K562 (cell line): Measurements from ENCODE around the gene PSMA7. TPM values are rescaled to one million over a fixed set of nuclear protein-coding genes. Genes with fewer than 3 reads are reported as not detected.

ENCODE experiments used
- ATF1 ChIP-seq, 2 experiments: fragments of 450-650 bp in 1 of 2; IDR thresholded peaks; 2 replicates each; pipeline ENCODE4 v1.6.1; 2016; ENCODE audit warnings: missing compliant biosample characterization in 1 of 2, missing genetic modification characterization in 1 of 2
- HDAC1 ChIP-seq, 2 experiments: fragments of 450-650 bp; IDR thresholded peaks; 2 replicates each; pipeline ENCODE4 v1.6.1; 2016 to 2017; ENCODE audit warnings: inconsistent platforms in 1 of 2, mild to moderate bottlenecking in 1 of 2, moderate library complexity in 1 of 2
- HDAC8 ChIP-seq: fragments of 450-650 bp; IDR thresholded peaks from 2 replicates; pipeline ENCODE4 v1.6.1; 2016; ENCODE audit warnings: mild to moderate bottlenecking, missing genetic modification characterization, moderate library complexity, missing compliant biosample characterization
- KDM2B ChIP-seq: fragments of 250-450 bp; sonication (Bioruptor Pico); IDR thresholded peaks from 2 replicates; pipeline ENCODE4 v1.8.0; 2021; ENCODE audit warnings: mild to moderate bottlenecking, moderate library complexity
- MAZ ChIP-seq, 2 experiments: fragments of 450-650 bp in 1 of 2; sonication (generic) in 1 of 2; formaldehyde crosslinking; IDR thresholded peaks in 1 of 2; conservative IDR thresholded peaks in 1 of 2; 2 replicates each; pipeline versions ENCODE4 v1.4.0 to v1.5.0; 2020; ENCODE audit warnings: mild to moderate bottlenecking in 1 of 2, missing genetic modification reagents in 1 of 2
- PPARD ChIP-seq: fragments of 250-450 bp; sonication (Bioruptor Pico); IDR thresholded peaks from 2 replicates; pipeline ENCODE4 v1.8.0; 2022; ENCODE audit warnings: inconsistent platforms, mild to moderate bottlenecking, moderate library complexity
- PYGO2 ChIP-seq: fragments of 450-650 bp; IDR thresholded peaks from 2 replicates; pipeline ENCODE4 v1.6.1; 2016; ENCODE audit warnings: mild to moderate bottlenecking, missing genetic modification characterization, moderate library complexity, missing compliant biosample characterization
- RAD51 ChIP-seq: fragments of 450-650 bp; IDR thresholded peaks from 2 replicates; pipeline ENCODE4 v1.7.1; 2016; ENCODE audit warnings: low read depth, mild to moderate bottlenecking, borderline replicate concordance
- RBM25 ChIP-seq: fragments of 200-400 bp; formaldehyde crosslinking; IDR thresholded peaks from 2 replicates; pipeline ENCODE4 v1.6.1; 2018; ENCODE audit warnings: low read length, low read depth, moderate library complexity; ENCODE audit not compliant: severe bottlenecking
- RFX5 ChIP-seq: IDR thresholded peaks from 2 replicates; pipeline ENCODE4 v1.6.1; 2011; ENCODE audit warnings: low read depth, mild to moderate bottlenecking, improper control_type of control experiment, low read length
- SMAD4 ChIP-seq: fragments of 250-450 bp; sonication (Bioruptor Pico); conservative IDR thresholded peaks from 2 replicates; pipeline ENCODE4 v1.8.0; 2021; ENCODE audit warnings: inconsistent platforms, mild to moderate bottlenecking, moderate library complexity
- SRSF7 ChIP-seq: fragments of 200-400 bp; formaldehyde crosslinking; optimal IDR thresholded peaks from 2 replicates; pipeline ENCODE3; 2017; ENCODE audit warnings: mild to moderate bottlenecking, low read depth, low read length
- ZNF184 ChIP-seq: sonication (generic); formaldehyde crosslinking; IDR thresholded peaks from 2 replicates; pipeline ENCODE4 v1.5.0; 2020; ENCODE audit warnings: missing genetic modification reagents
- ZNF561 ChIP-seq: fragments of 450-650 bp; formaldehyde crosslinking; conservative IDR thresholded peaks from 2 replicates; pipeline ENCODE4 v1.4.0; 2020; ENCODE audit warnings: mild to moderate bottlenecking, moderate library complexity
- ZNF830 ChIP-seq: fragments of 250-450 bp; sonication (Bioruptor Pico); IDR thresholded peaks from 2 replicates; pipeline ENCODE4 v1.5.0; 2021; ENCODE audit warnings: mild to moderate bottlenecking
- polyA plus RNA-seq, 8 experiments: library from polyadenylated mRNA; depleted of rRNA in 4 of 8; stranded (reverse) in 5 of 8; unstranded in 3 of 8; fragments of >200 nt; fragmentation: Nextera tagmentation in 2 of 8; fragmentation: Illumina TruSeq in 1 of 8; extraction: Ambion mirVana in 2 of 8; extraction: Trizol in 1 of 8; gene quantifications; 2 replicates each; pipeline versions ENCODE4 v1.2.1 to v1.2.3, GENCODE V29; 2011 to 2014; ENCODE audit warnings: inconsistent platforms in 1 of 8, missing spikeins in 1 of 8
- total RNA-seq, 7 experiments: library from RNA; depleted of rRNA in 6 of 7; stranded (reverse); fragments of >200 nt in 6 of 7; fragmentation: Illumina TruSeq in 2 of 7; extraction: Trizol in 2 of 7; gene quantifications; 2 replicates each; pipeline versions ENCODE4 v1.2.1 to v1.2.3, GENCODE V29; 2011 to 2021; ENCODE audit warnings: low replicate concordance in 1 of 7
- TF ChIP-seq, protein P1 (sequence below): sonication (generic); formaldehyde crosslinking; IDR thresholded peaks from 2 replicates; pipeline ENCODE4 v1.8.0; 2022; ENCODE audit warnings: missing genetic modification reagents, mild to moderate bottlenecking, moderate library complexity, borderline replicate concordance
- TF ChIP-seq, protein P2 (sequence below), 2 experiments: fragments of 450-650 bp in 1 of 2; sonication (generic) in 1 of 2; formaldehyde crosslinking in 1 of 2; IDR thresholded peaks in 1 of 2; conservative IDR thresholded peaks in 1 of 2; 2 replicates each; pipeline versions ENCODE4 v1.6.1 to v1.8.1; 2016 to 2023; ENCODE audit warnings: mild to moderate bottlenecking in 2 of 2, moderate library complexity in 2 of 2, inconsistent platforms in 1 of 2, missing genetic modification reagents in 1 of 2
- TF ChIP-seq, protein P3 (sequence below): IDR thresholded peaks from 2 replicates; pipeline ENCODE4 v1.6.1; 2011; ENCODE audit warnings: borderline replicate concordance, low read depth, mild to moderate bottlenecking, moderate library complexity, low read length; ENCODE audit not compliant: insufficient read depth, poor library complexity, severe bottlenecking
- TF ChIP-seq, protein P4 (sequence below): IDR thresholded peaks from 2 replicates; pipeline ENCODE4 v1.6.1; 2012; ENCODE audit warnings: low read depth, low read length, improper control_type of control experiment, borderline replicate concordance

The PSMA7 gene
- total and polyA plus RNA-seq, 9 of the 15 experiments (the other 6 are each of a cell fraction or from before 2014, with no cell fraction given) = 257 to 510 (median 393) TPM

DNA sequence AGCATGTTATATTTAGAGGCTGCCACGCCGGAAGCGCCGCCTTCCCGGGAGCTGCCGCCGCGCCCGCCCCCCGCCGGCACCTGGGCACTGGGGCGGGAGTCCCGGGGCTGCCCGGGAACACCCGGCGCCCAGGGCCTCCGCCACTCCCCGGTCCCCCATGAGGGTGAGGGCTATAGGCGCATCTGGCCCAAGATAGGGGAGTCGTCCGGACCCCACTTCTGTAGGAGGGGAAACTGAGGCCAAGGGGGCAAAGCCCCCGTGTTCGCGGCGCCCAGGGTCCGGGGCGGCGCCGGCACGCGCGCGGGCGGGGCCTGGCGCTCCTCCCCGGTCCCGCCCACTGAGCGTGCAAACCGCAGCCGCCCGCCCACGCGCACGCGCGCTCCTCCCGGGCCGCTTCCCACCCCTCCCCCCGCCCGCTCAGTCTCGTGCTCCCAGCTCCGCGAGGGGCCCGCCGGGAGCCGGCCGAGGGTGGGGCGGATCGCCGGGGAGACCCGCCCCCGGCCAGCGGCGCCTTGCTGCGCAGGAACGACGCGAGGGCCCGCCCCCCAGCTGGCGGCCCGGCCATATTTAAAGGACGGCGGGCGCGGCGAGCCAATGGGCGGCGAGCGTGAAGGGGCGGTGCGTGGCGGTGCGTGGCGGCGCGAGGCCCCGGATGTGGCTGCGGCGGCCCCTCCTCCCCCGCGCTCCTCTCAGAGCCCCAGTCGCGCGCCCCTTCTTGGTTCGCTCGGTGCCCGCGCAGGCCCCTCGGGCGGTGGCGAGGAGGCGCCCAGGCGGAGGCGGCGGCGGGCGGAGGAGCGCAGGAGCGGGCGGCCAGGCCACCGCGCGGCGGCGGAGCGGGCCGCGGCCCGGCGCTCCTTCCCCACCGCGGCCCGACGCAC is 21.2 kb downstream of the PSMA7 start, which contains the start of gene LSM14B (continued):
- TF ChIP-seq SRSF7 = no peak
- TF ChIP-seq RFX5 = no peak
- TF ChIP-seq KDM2B = no peak
- TF ChIP-seq SMAD4 = peak; percentile 87
- TF ChIP-seq, protein P1, sequence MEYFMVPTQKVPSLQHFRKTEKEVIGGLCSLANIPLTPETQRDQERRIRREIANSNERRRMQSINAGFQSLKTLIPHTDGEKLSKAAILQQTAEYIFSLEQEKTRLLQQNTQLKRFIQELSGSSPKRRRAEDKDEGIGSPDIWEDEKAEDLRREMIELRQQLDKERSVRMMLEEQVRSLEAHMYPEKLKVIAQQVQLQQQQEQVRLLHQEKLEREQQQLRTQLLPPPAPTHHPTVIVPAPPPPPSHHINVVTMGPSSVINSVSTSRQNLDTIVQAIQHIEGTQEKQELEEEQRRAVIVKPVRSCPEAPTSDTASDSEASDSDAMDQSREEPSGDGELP (CRISPR knock-in tag) = peak; percentile 96
- TF ChIP-seq ZNF561 = no peak
- TF ChIP-seq, protein P2, sequence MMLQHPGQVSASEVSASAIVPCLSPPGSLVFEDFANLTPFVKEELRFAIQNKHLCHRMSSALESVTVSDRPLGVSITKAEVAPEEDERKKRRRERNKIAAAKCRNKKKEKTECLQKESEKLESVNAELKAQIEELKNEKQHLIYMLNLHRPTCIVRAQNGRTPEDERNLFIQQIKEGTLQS (IDR thresholded peaks at IDR 0.05) = no peak
- TF ChIP-seq, protein P2 (CRISPR knock-in tag; conservative IDR thresholded peaks at IDR 0.05) = no peak
- TF ChIP-seq, protein P3, sequence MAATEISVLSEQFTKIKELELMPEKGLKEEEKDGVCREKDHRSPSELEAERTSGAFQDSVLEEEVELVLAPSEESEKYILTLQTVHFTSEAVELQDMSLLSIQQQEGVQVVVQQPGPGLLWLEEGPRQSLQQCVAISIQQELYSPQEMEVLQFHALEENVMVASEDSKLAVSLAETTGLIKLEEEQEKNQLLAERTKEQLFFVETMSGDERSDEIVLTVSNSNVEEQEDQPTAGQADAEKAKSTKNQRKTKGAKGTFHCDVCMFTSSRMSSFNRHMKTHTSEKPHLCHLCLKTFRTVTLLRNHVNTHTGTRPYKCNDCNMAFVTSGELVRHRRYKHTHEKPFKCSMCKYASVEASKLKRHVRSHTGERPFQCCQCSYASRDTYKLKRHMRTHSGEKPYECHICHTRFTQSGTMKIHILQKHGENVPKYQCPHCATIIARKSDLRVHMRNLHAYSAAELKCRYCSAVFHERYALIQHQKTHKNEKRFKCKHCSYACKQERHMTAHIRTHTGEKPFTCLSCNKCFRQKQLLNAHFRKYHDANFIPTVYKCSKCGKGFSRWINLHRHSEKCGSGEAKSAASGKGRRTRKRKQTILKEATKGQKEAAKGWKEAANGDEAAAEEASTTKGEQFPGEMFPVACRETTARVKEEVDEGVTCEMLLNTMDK = no peak
- TF ChIP-seq ATF1 (CRISPR knock-in tag; IDR thresholded peaks at IDR 0.05) = no peak
- TF ChIP-seq ATF1 (tag; IDR thresholded peaks at IDR 0.05) = peak; percentile 56; the same call in 1 of the 2 replicates
- no peak for TF ChIP-seq HDAC8
- TF ChIP-seq, protein P4, sequence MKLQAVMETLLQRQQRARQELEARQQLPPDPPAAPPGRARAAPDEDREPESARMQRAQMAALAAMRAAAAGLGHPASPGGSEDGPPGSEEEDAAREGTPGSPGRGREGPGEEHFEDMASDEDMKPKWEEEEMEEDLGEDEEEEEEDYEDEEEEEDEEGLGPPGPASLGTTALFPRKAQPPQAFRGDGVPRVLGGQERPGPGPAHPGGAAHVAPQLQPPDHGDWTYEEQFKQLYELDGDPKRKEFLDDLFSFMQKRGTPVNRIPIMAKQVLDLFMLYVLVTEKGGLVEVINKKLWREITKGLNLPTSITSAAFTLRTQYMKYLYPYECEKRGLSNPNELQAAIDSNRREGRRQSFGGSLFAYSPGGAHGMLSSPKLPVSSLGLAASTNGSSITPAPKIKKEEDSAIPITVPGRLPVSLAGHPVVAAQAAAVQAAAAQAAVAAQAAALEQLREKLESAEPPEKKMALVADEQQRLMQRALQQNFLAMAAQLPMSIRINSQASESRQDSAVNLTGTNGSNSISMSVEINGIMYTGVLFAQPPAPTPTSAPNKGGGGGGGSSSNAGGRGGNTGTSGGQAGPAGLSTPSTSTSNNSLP = no peak
- TF ChIP-seq PPARD (CRISPR knock-in tag) = no peak
- TF ChIP-seq RAD51 = no peak
- no peak for TF ChIP-seq PYGO2 (tag)
- peak; percentile 95 for TF ChIP-seq RBM25
- TF ChIP-seq HDAC1 (IDR thresholded peaks at IDR 0.05) = no peak
- peak; percentile 61 to 97 for TF ChIP-seq MAZ (CRISPR knock-in tag; conservative IDR thresholded peaks at IDR 0.05 in 1 of 2, IDR thresholded peaks at IDR 0.05 in 1 of 2)
- no peak for TF ChIP-seq ZNF184 (CRISPR knock-in tag)
- no peak for TF ChIP-seq ZNF830
